Measurements from ENCODE around the gene SRCAP. TPM values are rescaled to one million over a fixed set of nuclear protein-coding genes. Genes with fewer than 3 reads are reported as not detected.
A peak's percentile ranks its signal among the peaks of the same experiment; 100 is the strongest.

SRCAP gene
- polyA plus RNA-seq, 1 donor (not counting 4 experiments of a cell fraction or from before 2014, with no cell fraction given): 1.4 TPM

DNA sequence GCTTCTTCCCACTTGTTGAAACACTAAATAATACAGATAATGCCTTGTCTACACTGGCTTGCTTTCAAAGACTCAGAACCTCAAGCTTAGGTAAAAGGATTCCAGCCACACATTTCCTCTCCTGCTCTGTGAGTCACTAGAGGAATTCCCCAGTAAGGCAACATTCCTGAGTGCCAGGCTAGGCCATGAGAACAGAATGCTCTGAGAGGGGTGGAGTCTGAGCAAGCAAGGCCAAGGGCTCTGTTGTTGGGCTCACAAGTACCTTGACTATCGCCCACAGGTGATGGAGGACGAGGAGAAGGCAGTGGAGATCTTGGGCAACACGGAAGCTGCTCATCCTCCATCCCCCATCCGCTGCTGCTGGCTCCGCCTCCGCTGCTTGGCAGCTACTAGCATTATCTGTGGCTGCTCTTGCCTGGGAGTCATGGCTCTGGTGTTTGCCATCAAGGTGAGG, 42.5 kb downstream of the SRCAP start:
- Histone ChIP-seq H3K9me3 (ENCODE audit: control insufficient read depth, low read depth, low read length) (no peaks in the 10 kb centered on the region), H3K4me3 (ENCODE audit: control insufficient read depth in 2 of 3, extremely low read depth in 1 of 3, insufficient read depth in 2 of 3, low read depth in 1 of 3, low read length in 3 of 3) (peak overlapping the region; percentile 60 to 95 (median 79)), H3K79me2 (ENCODE audit: control insufficient read depth, insufficient read depth, low read length) (peaks cover 29% of the 10 kb centered on the region), H3K36me3 (ENCODE audit: control insufficient read depth in 2 of 2, extremely low read depth in 1 of 2, insufficient read depth in 2 of 2, low read length in 2 of 2) (peaks cover 24 to 35% of the 10 kb centered on the region in 2 experiments), H4K20me1 (ENCODE audit: control insufficient read depth, extremely low read depth, insufficient read depth, low read length) (peaks cover 4% of the 10 kb centered on the region), H2AFZ (ENCODE audit: control insufficient read depth, low read length) (no peak overlapping the region), H3K4me1 (ENCODE audit: control insufficient read depth, extremely low read depth, insufficient read depth, low read length) (peaks cover 25% of the 10 kb centered on the region), H3K27ac (ENCODE audit: control insufficient read depth, insufficient read depth, low read length) (peak overlapping the region; percentile 100), H3K27me3 (ENCODE audit: control insufficient read depth, extremely low read depth, insufficient read depth, low read length) (no peaks in the 10 kb centered on the region), H3K9ac (ENCODE audit: control insufficient read depth, extremely low read depth, insufficient read depth, low read length) (peak overlapping the region; percentile 97), H3K9me1 (ENCODE audit: control insufficient read depth, extremely low read depth, insufficient read depth, low read length) (no peaks in the 10 kb centered on the region), H3K4me2 (ENCODE audit: control insufficient read depth, extremely low read depth, insufficient read depth, low read depth, low read length) (peak overlapping the region; percentile 89)
- dilution Hi-C loops (cut with MboI; ENCODE audit: extremely low pct_ligation_motif_present, low sequenced_read_pairs): no loop called here
- FAIRE-seq (peak; percentile 100), DNase-seq (ENCODE audit: low read depth, low spot score) (peak; percentile 99)
- TF ChIP-seq EZH2 (IDR thresholded peaks at IDR 0.05; ENCODE audit: low read length): no peak
- TF ChIP-seq, protein P1, sequence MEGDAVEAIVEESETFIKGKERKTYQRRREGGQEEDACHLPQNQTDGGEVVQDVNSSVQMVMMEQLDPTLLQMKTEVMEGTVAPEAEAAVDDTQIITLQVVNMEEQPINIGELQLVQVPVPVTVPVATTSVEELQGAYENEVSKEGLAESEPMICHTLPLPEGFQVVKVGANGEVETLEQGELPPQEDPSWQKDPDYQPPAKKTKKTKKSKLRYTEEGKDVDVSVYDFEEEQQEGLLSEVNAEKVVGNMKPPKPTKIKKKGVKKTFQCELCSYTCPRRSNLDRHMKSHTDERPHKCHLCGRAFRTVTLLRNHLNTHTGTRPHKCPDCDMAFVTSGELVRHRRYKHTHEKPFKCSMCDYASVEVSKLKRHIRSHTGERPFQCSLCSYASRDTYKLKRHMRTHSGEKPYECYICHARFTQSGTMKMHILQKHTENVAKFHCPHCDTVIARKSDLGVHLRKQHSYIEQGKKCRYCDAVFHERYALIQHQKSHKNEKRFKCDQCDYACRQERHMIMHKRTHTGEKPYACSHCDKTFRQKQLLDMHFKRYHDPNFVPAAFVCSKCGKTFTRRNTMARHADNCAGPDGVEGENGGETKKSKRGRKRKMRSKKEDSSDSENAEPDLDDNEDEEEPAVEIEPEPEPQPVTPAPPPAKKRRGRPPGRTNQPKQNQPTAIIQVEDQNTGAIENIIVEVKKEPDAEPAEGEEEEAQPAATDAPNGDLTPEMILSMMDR (optimal IDR thresholded peaks at IDR 0.05 in 1 of 3, IDR thresholded peaks at IDR 0.05 in 1 of 3, conservative IDR thresholded peaks at IDR 0.05 in 1 of 3; ENCODE audit: extremely low read depth in 1 of 3, insufficient read depth in 2 of 3, low read length in 3 of 3): peak in 1 of 3 experiments; percentile 13

GRCh38 chr16:30743716-30744115, 44.7 kb downstream of the SRCAP start:
- peaks cover 30% of the 10 kb centered on the region for H3K79me2 ChIP-seq (ENCODE audit: control insufficient read depth, insufficient read depth, low read length)
- peaks cover 8 to 21% of the 10 kb centered on the region in 2 experiments for H3K36me3 ChIP-seq (ENCODE audit: control insufficient read depth in 2 of 2, extremely low read depth in 1 of 2, insufficient read depth in 2 of 2, low read length in 2 of 2)
- DNase-seq (ENCODE audit: low read depth, low spot score) (no peak), FAIRE-seq (no peak)
- no peak overlapping the region for H3K4me2 ChIP-seq (ENCODE audit: control insufficient read depth, extremely low read depth, insufficient read depth, low read depth, low read length)
- TF ChIP-seq EZH2 (IDR thresholded peaks at IDR 0.05; ENCODE audit: low read length): no peak
- TF ChIP-seq, protein P1 (optimal IDR thresholded peaks at IDR 0.05 in 1 of 3, IDR thresholded peaks at IDR 0.05 in 1 of 3, conservative IDR thresholded peaks at IDR 0.05 in 1 of 3; ENCODE audit: extremely low read depth in 1 of 3, insufficient read depth in 2 of 3, low read length in 3 of 3): no peak
- H3K27ac ChIP-seq (ENCODE audit: control insufficient read depth, insufficient read depth, low read length): no peak overlapping the region
- H3K27me3 ChIP-seq (ENCODE audit: control insufficient read depth, extremely low read depth, insufficient read depth, low read length): no peaks in the 10 kb centered on the region
- H3K4me1 ChIP-seq (ENCODE audit: control insufficient read depth, extremely low read depth, insufficient read depth, low read length): peaks cover 38% of the 10 kb centered on the region
- dilution Hi-C loops (cut with MboI; ENCODE audit: extremely low pct_ligation_motif_present, low sequenced_read_pairs): no loop called here
- H3K9me3 ChIP-seq (ENCODE audit: control insufficient read depth, low read depth, low read length): no peaks in the 10 kb centered on the region
- no peaks in the 10 kb centered on the region for H3K9me1 ChIP-seq (ENCODE audit: control insufficient read depth, extremely low read depth, insufficient read depth, low read length)
- no peak overlapping the region for H3K4me3 ChIP-seq (ENCODE audit: control insufficient read depth in 2 of 3, extremely low read depth in 1 of 3, insufficient read depth in 2 of 3, low read depth in 1 of 3, low read length in 3 of 3)
- H2AFZ ChIP-seq (ENCODE audit: control insufficient read depth, low read length): no peak overlapping the region
- H3K9ac ChIP-seq (ENCODE audit: control insufficient read depth, extremely low read depth, insufficient read depth, low read length): no peak overlapping the region
- peaks cover 4% of the 10 kb centered on the region for H4K20me1 ChIP-seq (ENCODE audit: control insufficient read depth, extremely low read depth, insufficient read depth, low read length)

All from keratinocyte (primary cell).